ENCODE data around the gene CDH13. TPM values are rescaled to one million over a fixed set of nuclear protein-coding genes. Genes with fewer than 3 reads are reported as not detected.

Gene CDH13
- total RNA-seq, 1 donor = 102 TPM

GRCh38 chr16:83068686-83069085 is 441.9 kb downstream of the CDH13 start:
- H3K9me3 ChIP-seq (ENCODE audit: low read depth, low read length) = no peaks in the 10 kb centered on the region
- TF ChIP-seq, protein P1, sequence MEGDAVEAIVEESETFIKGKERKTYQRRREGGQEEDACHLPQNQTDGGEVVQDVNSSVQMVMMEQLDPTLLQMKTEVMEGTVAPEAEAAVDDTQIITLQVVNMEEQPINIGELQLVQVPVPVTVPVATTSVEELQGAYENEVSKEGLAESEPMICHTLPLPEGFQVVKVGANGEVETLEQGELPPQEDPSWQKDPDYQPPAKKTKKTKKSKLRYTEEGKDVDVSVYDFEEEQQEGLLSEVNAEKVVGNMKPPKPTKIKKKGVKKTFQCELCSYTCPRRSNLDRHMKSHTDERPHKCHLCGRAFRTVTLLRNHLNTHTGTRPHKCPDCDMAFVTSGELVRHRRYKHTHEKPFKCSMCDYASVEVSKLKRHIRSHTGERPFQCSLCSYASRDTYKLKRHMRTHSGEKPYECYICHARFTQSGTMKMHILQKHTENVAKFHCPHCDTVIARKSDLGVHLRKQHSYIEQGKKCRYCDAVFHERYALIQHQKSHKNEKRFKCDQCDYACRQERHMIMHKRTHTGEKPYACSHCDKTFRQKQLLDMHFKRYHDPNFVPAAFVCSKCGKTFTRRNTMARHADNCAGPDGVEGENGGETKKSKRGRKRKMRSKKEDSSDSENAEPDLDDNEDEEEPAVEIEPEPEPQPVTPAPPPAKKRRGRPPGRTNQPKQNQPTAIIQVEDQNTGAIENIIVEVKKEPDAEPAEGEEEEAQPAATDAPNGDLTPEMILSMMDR (IDR thresholded peaks at IDR 0.05; ENCODE audit: extremely low read depth, low read depth, low read length) = peak; percentile 46
- H3K4me2 ChIP-seq (ENCODE audit: insufficient read depth, low read length) = no peak overlapping the region
- H3K27me3 ChIP-seq (ENCODE audit: insufficient read depth, low read length) = no peaks in the 10 kb centered on the region
- H3K4me3 ChIP-seq (ENCODE audit: insufficient read depth, low read length) = no peak overlapping the region
- H3K4me1 ChIP-seq (ENCODE audit: insufficient read depth, low read length) = peaks cover 13% of the 10 kb centered on the region
- no peak overlapping the region for H3K27ac ChIP-seq (ENCODE audit: low read depth, low read length)
- H3K36me3 ChIP-seq (ENCODE audit: insufficient read depth, low read length) = no peaks in the 10 kb centered on the region
- no peak for DNase-seq (ENCODE audit: insufficient read length, low spot score, missing footprints)
- H2AFZ ChIP-seq (ENCODE audit: low read length) = no peak overlapping the region
- H3K79me2 ChIP-seq (ENCODE audit: insufficient read depth, low read length) = no peaks in the 10 kb centered on the region
- no peaks in the 10 kb centered on the region for H4K20me1 ChIP-seq (ENCODE audit: insufficient read depth, low read length)

DNA sequence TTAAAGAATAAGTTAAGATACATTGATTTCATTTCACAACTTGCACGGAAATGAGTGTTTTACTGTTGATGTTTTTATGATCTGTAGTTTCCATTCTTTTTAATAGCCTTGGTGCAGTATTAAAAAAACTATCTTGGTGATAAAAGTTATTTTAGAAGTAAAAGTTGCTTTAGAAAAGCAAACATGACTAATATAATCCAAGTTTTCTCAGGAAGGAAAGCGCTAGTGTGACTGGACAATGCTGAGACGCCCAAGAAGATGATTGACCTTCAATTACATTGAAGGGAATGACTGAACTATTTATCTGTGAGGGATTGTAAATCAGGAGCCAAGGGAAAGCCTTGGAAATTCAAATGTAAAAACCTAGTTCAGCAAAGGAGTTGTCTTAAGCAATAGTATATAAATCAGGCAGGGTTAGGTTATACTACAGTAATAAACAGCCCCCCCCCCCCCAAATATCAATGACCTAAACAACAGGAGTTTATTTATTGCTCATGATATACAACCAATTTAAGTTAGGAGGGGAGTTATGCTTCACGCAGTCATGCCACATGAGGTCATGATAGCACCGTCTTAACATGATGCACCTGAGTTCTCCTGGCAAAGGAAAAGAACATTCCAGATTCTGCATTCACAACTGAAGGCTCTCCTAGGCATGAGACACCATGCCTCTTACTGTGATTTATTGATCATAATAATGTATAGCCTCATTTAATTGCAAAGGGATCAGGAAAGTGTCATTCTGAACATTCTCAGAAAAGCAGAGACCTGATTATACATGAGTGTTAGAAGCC is 443.8 kb downstream of the CDH13 start:
- Histone ChIP-seq H4K20me1 (ENCODE audit: insufficient read depth, low read length) (no peaks in the 10 kb centered on the region), H3K36me3 (ENCODE audit: insufficient read depth, low read length) (no peaks in the 10 kb centered on the region), H3K27ac (ENCODE audit: low read depth, low read length) (no peak overlapping the region), H3K27me3 (ENCODE audit: insufficient read depth, low read length) (no peaks in the 10 kb centered on the region), H3K4me1 (ENCODE audit: insufficient read depth, low read length) (peaks cover 13% of the 10 kb centered on the region), H3K4me3 (ENCODE audit: insufficient read depth, low read length) (no peak overlapping the region), H2AFZ (ENCODE audit: low read length) (no peak overlapping the region), H3K4me2 (ENCODE audit: insufficient read depth, low read length) (no peak overlapping the region), H3K79me2 (ENCODE audit: insufficient read depth, low read length) (no peaks in the 10 kb centered on the region), H3K9me3 (ENCODE audit: low read depth, low read length) (no peaks in the 10 kb centered on the region)
- TF ChIP-seq, protein P1 (IDR thresholded peaks at IDR 0.05; ENCODE audit: extremely low read depth, low read depth, low read length) = no peak
- DNase-seq (ENCODE audit: insufficient read length, low spot score, missing footprints) = no peak

DNA sequence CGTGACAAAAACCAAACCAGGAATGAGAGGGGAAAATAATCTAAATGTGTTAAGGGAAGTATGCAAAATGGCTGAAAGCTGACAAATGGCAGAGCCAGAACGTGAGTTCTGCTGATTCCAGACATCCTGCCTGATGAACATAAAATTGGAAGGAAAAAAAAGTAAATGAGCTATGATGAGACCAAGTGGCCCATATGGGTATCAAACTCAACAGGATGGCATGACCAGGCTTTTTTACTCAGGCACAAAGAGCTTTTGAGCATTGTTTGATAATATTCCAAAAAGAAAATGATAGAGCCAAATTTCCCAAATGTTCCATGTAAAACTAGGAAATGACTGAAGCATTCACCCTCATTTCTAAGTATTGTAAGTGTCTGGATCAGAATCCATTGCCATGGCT is 449.2 kb downstream of the CDH13 start:
- peaks cover 3% of the 10 kb centered on the region for H3K4me1 ChIP-seq (ENCODE audit: insufficient read depth, low read length)
- no peaks in the 10 kb centered on the region for H3K79me2 ChIP-seq (ENCODE audit: insufficient read depth, low read length)
- H3K4me2 ChIP-seq (ENCODE audit: insufficient read depth, low read length) = no peak overlapping the region
- no peak overlapping the region for H3K27ac ChIP-seq (ENCODE audit: low read depth, low read length)
- no peaks in the 10 kb centered on the region for H3K27me3 ChIP-seq (ENCODE audit: insufficient read depth, low read length)
- H3K4me3 ChIP-seq (ENCODE audit: insufficient read depth, low read length) = no peak overlapping the region
- H2AFZ ChIP-seq (ENCODE audit: low read length) = no peak overlapping the region
- H3K36me3 ChIP-seq (ENCODE audit: insufficient read depth, low read length) = no peaks in the 10 kb centered on the region
- TF ChIP-seq, protein P1 (IDR thresholded peaks at IDR 0.05; ENCODE audit: extremely low read depth, low read depth, low read length) = no peak
- no peak for DNase-seq (ENCODE audit: insufficient read length, low spot score, missing footprints)
- no peaks in the 10 kb centered on the region for H4K20me1 ChIP-seq (ENCODE audit: insufficient read depth, low read length)
- H3K9me3 ChIP-seq (ENCODE audit: low read depth, low read length) = no peaks in the 10 kb centered on the region

DNA sequence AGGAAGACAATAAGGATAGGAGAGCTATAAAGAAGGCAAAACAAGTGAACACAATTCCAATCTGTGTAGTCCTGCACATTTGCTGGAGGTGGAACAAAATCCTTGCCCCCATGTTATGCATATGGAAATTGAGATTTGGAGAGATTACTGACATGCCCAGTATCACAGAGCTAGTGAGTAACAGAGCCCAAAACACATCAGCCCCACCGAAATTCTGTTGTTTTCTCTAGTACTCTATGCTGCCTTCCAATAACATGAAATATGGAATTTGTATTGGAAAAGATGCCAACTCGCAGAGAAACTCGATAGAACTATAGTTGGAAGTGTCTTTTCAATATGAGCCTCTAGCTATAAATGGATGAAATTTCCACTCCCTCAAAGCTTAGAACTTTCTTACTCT is 456.6 kb downstream of the CDH13 start:
- Histone ChIP-seq H3K9me3 (ENCODE audit: low read depth, low read length) (no peaks in the 10 kb centered on the region), H4K20me1 (ENCODE audit: insufficient read depth, low read length) (no peaks in the 10 kb centered on the region), H3K4me1 (ENCODE audit: insufficient read depth, low read length) (no peaks in the 10 kb centered on the region), H3K36me3 (ENCODE audit: insufficient read depth, low read length) (no peaks in the 10 kb centered on the region), H3K4me3 (ENCODE audit: insufficient read depth, low read length) (no peak overlapping the region), H3K27ac (ENCODE audit: low read depth, low read length) (no peak overlapping the region), H3K79me2 (ENCODE audit: insufficient read depth, low read length) (no peaks in the 10 kb centered on the region), H2AFZ (ENCODE audit: low read length) (no peak overlapping the region), H3K27me3 (ENCODE audit: insufficient read depth, low read length) (no peaks in the 10 kb centered on the region), H3K4me2 (ENCODE audit: insufficient read depth, low read length) (no peak overlapping the region)
- no peak for DNase-seq (ENCODE audit: insufficient read length, low spot score, missing footprints)
- TF ChIP-seq, protein P1 (IDR thresholded peaks at IDR 0.05; ENCODE audit: extremely low read depth, low read depth, low read length) = no peak
